ENCODE results near the gene LINGO4.

The LINGO4 gene

GRCh38 chr1:151805066-151805820 lies at the start of gene LINGO4:
LINGO4 (minus strand) TSS chr1:151805419; CDS start chr1:151802704, 2,715 bp downstream.
- TF ChIP-seq Cebpa-rat (IDR thresholded peaks at IDR 0.05) = no peak
- H3K4me3 ChIP-seq = peak within 1 kb of the TSS; percentile 45

GRCh38 chr1:151854658-151855057 lies 49.4 kb upstream of the LINGO4 start:
- Histone ChIP-seq H3K27me3 (no peaks in the 10 kb centered on the region), H4K20me1 (no peaks in the 10 kb centered on the region), H3K27ac (no peak overlapping the region), H3K4me3 (no peak overlapping the region), H3K9me3 (no peaks in the 10 kb centered on the region), H3K4me1 (peaks cover 5% of the 10 kb centered on the region), H3K4me2 (no peak overlapping the region), H3K9ac (no peak overlapping the region), H3K36me3 (no peaks in the 10 kb centered on the region)
- no peak for TF ChIP-seq Cebpa-rat (IDR thresholded peaks at IDR 0.05)

More at GRCh38 chr1:151805066-151805820, at the start of gene LINGO4:
- Histone ChIP-seq H3K27ac (peak within 1 kb of the TSS; percentile 70), H3K4me1 (peaks cover 94% of the 10 kb centered on the region), H3K4me2 (peak within 1 kb of the TSS; percentile 95), H3K9ac (peak within 1 kb of the TSS; percentile 54; the same call in 1 of the 2 replicates), H3K36me3 (no peaks in the 10 kb centered on the region), H4K20me1 (no peaks in the 10 kb centered on the region), H3K27me3 (no peaks in the 10 kb centered on the region), H3K9me3 (no peaks in the 10 kb centered on the region)

GRCh38 chr1:151853411-151853943 lies 48.3 kb upstream of the LINGO4 start, which contains the start of gene THEM5:
THEM5 (minus strand) TSS chr1:151853712; CDS start chr1:151853565, 147 bp downstream.
- no peaks in the 10 kb centered on the region for H3K27me3 ChIP-seq
- H3K36me3 ChIP-seq = no peaks in the 10 kb centered on the region
- H3K27ac ChIP-seq = no peak within 1 kb of the TSS
- H3K4me2 ChIP-seq = no peak within 1 kb of the TSS
- H3K4me3 ChIP-seq = no peak within 1 kb of the TSS
- no peak for TF ChIP-seq Cebpa-rat (IDR thresholded peaks at IDR 0.05)
- H3K9me3 ChIP-seq = no peaks in the 10 kb centered on the region
- no peaks in the 10 kb centered on the region for H4K20me1 ChIP-seq
- no peak within 1 kb of the TSS for H3K9ac ChIP-seq
- H3K4me1 ChIP-seq = peaks cover 9% of the 10 kb centered on the region

- H3K36me3 ChIP-seq = no peaks in the 10 kb centered on the region
- H3K9me3 ChIP-seq = no peaks in the 10 kb centered on the region
- H3K4me2 ChIP-seq = no peak overlapping the region
- H3K4me3 ChIP-seq = no peak overlapping the region
- no peak overlapping the region for H3K9ac ChIP-seq
- no peak for TF ChIP-seq Cebpa-rat (IDR thresholded peaks at IDR 0.05)
- no peak overlapping the region for H3K27ac ChIP-seq
- H4K20me1 ChIP-seq = no peaks in the 10 kb centered on the region
- peaks cover 17% of the 10 kb centered on the region for H3K4me1 ChIP-seq
- H3K27me3 ChIP-seq = no peaks in the 10 kb centered on the region
Measured at GRCh38 chr1:151852733-151853132, 47.5 kb upstream of the LINGO4 start.

GRCh38 chr1:151851886-151852285 lies 46.7 kb upstream of the LINGO4 start:
- H3K4me3 ChIP-seq = no peak overlapping the region
- H3K4me1 ChIP-seq = peaks cover 17% of the 10 kb centered on the region
- TF ChIP-seq Cebpa-rat (IDR thresholded peaks at IDR 0.05) = no peak
- no peaks in the 10 kb centered on the region for H4K20me1 ChIP-seq
- no peak overlapping the region for H3K27ac ChIP-seq
- H3K4me2 ChIP-seq = no peak overlapping the region
- H3K27me3 ChIP-seq = no peaks in the 10 kb centered on the region
- no peak overlapping the region for H3K9ac ChIP-seq
- H3K9me3 ChIP-seq = no peaks in the 10 kb centered on the region
- H3K36me3 ChIP-seq = no peaks in the 10 kb centered on the region

- no peaks in the 10 kb centered on the region for H3K36me3 ChIP-seq
- no peaks in the 10 kb centered on the region for H3K27me3 ChIP-seq
- no peak overlapping the region for H3K4me2 ChIP-seq
- H4K20me1 ChIP-seq = no peaks in the 10 kb centered on the region
- no peak for TF ChIP-seq Cebpa-rat (IDR thresholded peaks at IDR 0.05)
- no peak overlapping the region for H3K27ac ChIP-seq
- no peak overlapping the region for H3K4me3 ChIP-seq
- peaks cover 24% of the 10 kb centered on the region for H3K4me1 ChIP-seq
- no peaks in the 10 kb centered on the region for H3K9me3 ChIP-seq
- H3K9ac ChIP-seq = no peak overlapping the region
Measured at GRCh38 chr1:151849871-151850270, 44.7 kb upstream of the LINGO4 start.

GRCh38 chr1:151849126-151849525 lies 43.9 kb upstream of the LINGO4 start:
- peak overlapping the region; percentile 67; the same call in 1 of the 2 replicates for H3K4me2 ChIP-seq
- H3K4me1 ChIP-seq = peaks cover 24% of the 10 kb centered on the region
- no peaks in the 10 kb centered on the region for H3K9me3 ChIP-seq
- no peaks in the 10 kb centered on the region for H3K36me3 ChIP-seq
- H3K9ac ChIP-seq = no peak overlapping the region
- H3K27me3 ChIP-seq = no peaks in the 10 kb centered on the region
- H4K20me1 ChIP-seq = no peaks in the 10 kb centered on the region
- no peak overlapping the region for H3K4me3 ChIP-seq
- no peak overlapping the region for H3K27ac ChIP-seq
- no peak for TF ChIP-seq Cebpa-rat (IDR thresholded peaks at IDR 0.05)

- H3K27ac ChIP-seq = 0 out of 2 replicates have a peak overlapping the region, but pooled peaks have one; percentile 19
- no peaks in the 10 kb centered on the region for H3K27me3 ChIP-seq
- no peak for TF ChIP-seq Cebpa-rat (IDR thresholded peaks at IDR 0.05)
- H3K4me2 ChIP-seq = peak overlapping the region; percentile 67
- no peaks in the 10 kb centered on the region for H4K20me1 ChIP-seq
- no peaks in the 10 kb centered on the region for H3K36me3 ChIP-seq
- peaks cover 24% of the 10 kb centered on the region for H3K4me1 ChIP-seq
- H3K4me3 ChIP-seq = no peak overlapping the region
- H3K9me3 ChIP-seq = no peaks in the 10 kb centered on the region
- no peak overlapping the region for H3K9ac ChIP-seq
Measured at GRCh38 chr1:151847867-151848596, 42.8 kb upstream of the LINGO4 start.

- Histone ChIP-seq H3K27ac (no peak overlapping the region), H3K9ac (no peak overlapping the region), H4K20me1 (no peaks in the 10 kb centered on the region), H3K9me3 (no peaks in the 10 kb centered on the region), H3K4me2 (no peak overlapping the region), H3K36me3 (no peaks in the 10 kb centered on the region), H3K27me3 (peaks cover 6% of the 10 kb centered on the region; the same call in 1 of the 2 replicates), H3K4me1 (peaks cover 24% of the 10 kb centered on the region), H3K4me3 (no peak overlapping the region)
- TF ChIP-seq Cebpa-rat (IDR thresholded peaks at IDR 0.05) = no peak
Measured at GRCh38 chr1:151846686-151847237, 41.5 kb upstream of the LINGO4 start.

Data from BLaER1 (cell line).